ENCODE data around the gene HRH3.

The HRH3 gene

DNA sequence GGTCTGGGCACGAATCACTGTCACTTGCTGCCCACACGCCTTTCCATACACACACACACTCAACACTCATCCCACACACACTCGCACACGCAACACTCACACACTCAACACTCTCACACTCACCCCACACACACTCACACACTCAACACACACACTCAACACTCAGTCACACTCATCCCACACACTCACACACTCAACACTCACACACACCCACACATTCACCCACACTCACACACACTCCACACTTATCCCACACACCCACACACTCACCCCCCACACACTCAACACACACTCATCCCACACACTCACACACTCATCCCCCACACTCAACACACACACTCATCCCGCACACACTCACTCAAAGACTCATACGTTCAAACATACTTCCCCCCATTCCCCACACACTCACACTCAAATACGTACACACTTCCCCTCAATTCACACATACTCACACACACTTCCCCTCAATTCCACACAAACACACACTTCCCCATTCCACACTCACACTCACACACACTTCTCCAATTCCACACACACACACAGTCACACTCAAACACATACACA is 9.0 kb upstream of the HRH3 start:
- H4K8ac ChIP-seq (ENCODE audit: low read depth, low read length): no peak overlapping the region
- 100% methylated on average over 6 of the region's 7 CpGs for WGBS (ENCODE audit: extremely low coverage, insufficient coverage, low lambda C conversion rate)

GRCh38 chr20:62227977-62228958 is 8.2 kb upstream of the HRH3 start:
- Histone ChIP-seq H3K18ac (ENCODE audit: low read length) (no peak overlapping the region), H3K56ac (ENCODE audit: low read length) (no peak overlapping the region), H3K27ac (ENCODE audit: low read depth, low read length) (no peak overlapping the region), H2BK15ac (replicated peaks; ENCODE audit: low read depth) (no peak overlapping the region), H4K5ac (ENCODE audit: low read length) (no peak overlapping the region), H3K79me1 (ENCODE audit: low read length) (no peaks in the 10 kb centered on the region), H3K36me3 (ENCODE audit: control insufficient read depth, insufficient read depth, low read length) (no peaks in the 10 kb centered on the region), H3K4ac (ENCODE audit: low read depth, low read length) (no peak overlapping the region), H3K9ac (ENCODE audit: low read length) (no peak overlapping the region), H3K4me1 (ENCODE audit: control insufficient read depth, low read depth, low read length) (no peaks in the 10 kb centered on the region), H3K79me2 (ENCODE audit: control insufficient read depth, insufficient read depth, low read length) (no peaks in the 10 kb centered on the region), H3K27me3 (ENCODE audit: insufficient read depth, low read length, poor library complexity) (no peaks in the 10 kb centered on the region), H2BK120ac (ENCODE audit: low read depth, low read length) (no peak overlapping the region), H2BK5ac (ENCODE audit: low read length) (no peak overlapping the region), H4K8ac (ENCODE audit: low read depth, low read length) (no peak overlapping the region), H3K4me2 (ENCODE audit: low read length) (no peak overlapping the region), H3K4me3 (ENCODE audit: low read length) (no peak overlapping the region), H3K23ac (ENCODE audit: low read length) (no peak overlapping the region), H2AK5ac (ENCODE audit: low read length) (no peak overlapping the region)
- WGBS (ENCODE audit: extremely low coverage, insufficient coverage, low lambda C conversion rate): no CpG with 5 or more reads among the region's 37 CpGs
- peak; percentile 57 for DNase-seq

More for the DNA sequence above, 9.0 kb upstream of the HRH3 start:
- Histone ChIP-seq H3K23ac (ENCODE audit: low read length) (no peak overlapping the region), H3K4me1 (ENCODE audit: control insufficient read depth, low read depth, low read length) (no peaks in the 10 kb centered on the region), H3K18ac (ENCODE audit: low read length) (no peak overlapping the region), H3K9ac (ENCODE audit: low read length) (no peak overlapping the region), H3K27me3 (ENCODE audit: insufficient read depth, low read length, poor library complexity) (no peaks in the 10 kb centered on the region), H4K5ac (ENCODE audit: low read length) (no peak overlapping the region), H3K36me3 (ENCODE audit: control insufficient read depth, insufficient read depth, low read length) (no peaks in the 10 kb centered on the region), H2AK5ac (ENCODE audit: low read length) (no peak overlapping the region), H3K27ac (ENCODE audit: low read depth, low read length) (no peak overlapping the region), H3K4me3 (ENCODE audit: low read length) (no peak overlapping the region), H2BK15ac (replicated peaks; ENCODE audit: low read depth) (no peak overlapping the region), H2BK5ac (ENCODE audit: low read length) (no peak overlapping the region), H3K56ac (ENCODE audit: low read length) (no peak overlapping the region), H3K4me2 (ENCODE audit: low read length) (no peak overlapping the region), H2BK120ac (ENCODE audit: low read depth, low read length) (no peak overlapping the region), H3K79me2 (ENCODE audit: control insufficient read depth, insufficient read depth, low read length) (no peaks in the 10 kb centered on the region), H3K79me1 (ENCODE audit: low read length) (no peaks in the 10 kb centered on the region), H3K4ac (ENCODE audit: low read depth, low read length) (no peak overlapping the region)
- no peak for DNase-seq

GRCh38 chr20:62227591-62227976 is 7.5 kb upstream of the HRH3 start:
- no CpG with 5 or more reads among the region's 10 CpGs for WGBS (ENCODE audit: extremely low coverage, insufficient coverage, low lambda C conversion rate)
- Histone ChIP-seq H3K79me2 (ENCODE audit: control insufficient read depth, insufficient read depth, low read length) (no peaks in the 10 kb centered on the region), H3K4me3 (ENCODE audit: low read length) (no peak overlapping the region), H3K36me3 (ENCODE audit: control insufficient read depth, insufficient read depth, low read length) (no peaks in the 10 kb centered on the region), H3K4me2 (ENCODE audit: low read length) (no peak overlapping the region), H3K27ac (ENCODE audit: low read depth, low read length) (no peak overlapping the region), H4K5ac (ENCODE audit: low read length) (no peak overlapping the region), H3K79me1 (ENCODE audit: low read length) (no peaks in the 10 kb centered on the region), H2AK5ac (ENCODE audit: low read length) (no peak overlapping the region), H3K4me1 (ENCODE audit: control insufficient read depth, low read depth, low read length) (no peaks in the 10 kb centered on the region), H2BK120ac (ENCODE audit: low read depth, low read length) (no peak overlapping the region), H2BK5ac (ENCODE audit: low read length) (no peak overlapping the region), H3K27me3 (ENCODE audit: insufficient read depth, low read length, poor library complexity) (no peaks in the 10 kb centered on the region), H3K23ac (ENCODE audit: low read length) (no peak overlapping the region), H3K9ac (ENCODE audit: low read length) (no peak overlapping the region), H3K4ac (ENCODE audit: low read depth, low read length) (no peak overlapping the region), H3K56ac (ENCODE audit: low read length) (no peak overlapping the region), H4K8ac (ENCODE audit: low read depth, low read length) (no peak overlapping the region), H3K18ac (ENCODE audit: low read length) (no peak overlapping the region), H2BK15ac (replicated peaks; ENCODE audit: low read depth) (no peak overlapping the region)
- no peak for DNase-seq

DNA sequence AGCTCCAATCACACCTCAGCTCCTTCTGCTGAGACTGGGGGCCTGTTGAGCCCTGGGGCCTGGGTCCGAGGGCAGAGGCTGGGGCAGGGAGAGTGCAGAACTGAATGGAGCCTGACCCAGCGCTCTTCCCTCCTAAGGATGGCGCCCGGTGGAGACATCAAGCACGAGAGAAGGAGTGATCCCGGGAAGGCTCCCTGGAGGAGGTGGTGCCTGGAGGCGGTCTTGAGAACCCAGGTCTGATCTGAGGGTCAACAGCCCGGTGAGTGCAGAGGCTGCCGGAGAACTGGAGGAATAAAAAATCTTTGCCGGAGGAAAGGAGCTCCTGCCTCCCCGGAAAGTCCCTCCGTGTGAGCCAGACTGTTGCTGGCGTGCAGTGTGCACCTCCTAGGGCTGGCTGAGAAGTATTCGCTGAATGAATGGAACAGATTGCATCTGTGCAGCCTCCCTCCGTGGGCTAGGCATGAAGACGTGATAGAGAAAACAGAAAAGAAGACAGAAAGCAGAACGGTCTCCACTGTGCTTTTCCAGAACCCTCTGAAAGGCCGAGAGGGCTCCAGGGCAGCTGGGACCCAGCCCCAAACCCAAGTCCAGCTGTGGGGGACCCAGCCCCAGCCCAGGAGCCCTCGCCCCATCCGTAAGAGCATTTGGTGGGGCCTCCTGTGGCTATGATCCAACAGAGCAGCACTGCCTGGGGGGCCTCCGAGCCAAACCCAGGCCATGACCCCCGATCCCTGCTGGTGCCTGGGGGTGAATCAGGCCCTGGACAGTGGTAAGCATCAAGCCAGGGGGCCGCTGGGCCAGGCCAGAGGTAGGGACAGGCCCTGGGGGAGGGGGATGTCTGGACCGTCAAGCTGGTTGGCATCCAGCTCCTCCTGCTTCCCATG is 6.9 kb upstream of the HRH3 start:
- Histone ChIP-seq H4K8ac (ENCODE audit: low read depth, low read length) (no peak overlapping the region), H3K27me3 (ENCODE audit: insufficient read depth, low read length, poor library complexity) (no peaks in the 10 kb centered on the region), H2BK120ac (ENCODE audit: low read depth, low read length) (no peak overlapping the region), H3K4me2 (ENCODE audit: low read length) (no peak overlapping the region), H3K4me3 (ENCODE audit: low read length) (no peak overlapping the region), H2AK5ac (ENCODE audit: low read length) (no peak overlapping the region), H3K56ac (ENCODE audit: low read length) (no peak overlapping the region), H2BK15ac (replicated peaks; ENCODE audit: low read depth) (no peak overlapping the region), H3K4ac (ENCODE audit: low read depth, low read length) (no peak overlapping the region), H3K79me2 (ENCODE audit: control insufficient read depth, insufficient read depth, low read length) (no peaks in the 10 kb centered on the region), H3K4me1 (ENCODE audit: control insufficient read depth, low read depth, low read length) (no peaks in the 10 kb centered on the region), H3K27ac (ENCODE audit: low read depth, low read length) (no peak overlapping the region), H3K23ac (ENCODE audit: low read length) (no peak overlapping the region), H3K79me1 (ENCODE audit: low read length) (no peaks in the 10 kb centered on the region), H4K5ac (ENCODE audit: low read length) (no peak overlapping the region), H3K9ac (ENCODE audit: low read length) (no peak overlapping the region), H3K18ac (ENCODE audit: low read length) (no peak overlapping the region), H3K36me3 (ENCODE audit: control insufficient read depth, insufficient read depth, low read length) (no peaks in the 10 kb centered on the region), H2BK5ac (ENCODE audit: low read length) (no peak overlapping the region)
- WGBS (ENCODE audit: extremely low coverage, insufficient coverage, low lambda C conversion rate): no CpG with 5 or more reads among the region's 24 CpGs
- DNase-seq: no peak

DNA sequence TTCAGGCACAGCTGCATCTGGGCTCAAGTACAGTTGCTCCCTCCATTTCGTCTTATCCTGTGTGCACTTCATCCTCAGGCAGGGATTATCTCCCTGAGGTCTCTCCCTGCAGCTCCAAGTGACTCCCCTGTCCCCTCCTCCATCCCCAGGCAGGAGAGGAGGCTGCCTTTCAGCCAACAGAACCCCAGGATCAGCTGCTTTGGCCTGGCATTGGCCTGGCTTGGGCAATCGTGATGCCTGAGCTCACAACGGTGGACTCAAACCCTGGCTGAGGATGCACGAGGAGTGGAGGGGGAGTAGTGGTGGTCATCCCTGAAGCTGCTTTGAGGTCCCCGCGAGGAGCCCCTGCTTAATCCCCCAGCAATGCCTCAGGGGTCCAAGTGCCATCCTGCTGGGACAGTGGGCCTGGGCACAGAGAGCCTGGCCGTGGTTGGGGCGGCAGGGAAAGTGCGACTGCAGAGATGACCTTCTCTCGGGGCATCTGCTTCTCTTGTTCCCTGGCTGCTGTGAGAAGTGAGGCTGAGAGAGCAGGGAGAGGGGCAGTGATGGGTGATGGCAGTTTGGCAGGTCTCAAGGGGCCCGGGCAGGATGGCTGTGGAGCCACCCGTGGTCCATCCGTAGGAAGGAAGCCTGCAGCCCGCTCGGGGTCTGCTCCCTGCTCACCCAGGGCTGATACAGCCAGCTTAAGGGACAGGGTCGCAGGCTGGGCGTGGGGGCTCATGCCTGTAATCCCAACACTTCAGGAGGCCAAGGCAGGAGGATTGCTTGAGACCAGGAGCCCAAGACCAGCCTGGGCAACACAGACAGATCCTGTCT is 6.0 kb upstream of the HRH3 start:
- H3K56ac ChIP-seq (ENCODE audit: low read length): no peak overlapping the region
- H3K9ac ChIP-seq (ENCODE audit: low read length): no peak overlapping the region
- H2BK5ac ChIP-seq (ENCODE audit: low read length): no peak overlapping the region
- H3K4me1 ChIP-seq (ENCODE audit: control insufficient read depth, low read depth, low read length): no peaks in the 10 kb centered on the region
- peaks cover 3% of the 10 kb centered on the region for H3K27me3 ChIP-seq (ENCODE audit: insufficient read depth, low read length, poor library complexity)
- no peak overlapping the region for H3K4me3 ChIP-seq (ENCODE audit: low read length)
- no peak overlapping the region for H4K8ac ChIP-seq (ENCODE audit: low read depth, low read length)
- no peak overlapping the region for H2AK5ac ChIP-seq (ENCODE audit: low read length)
- H3K79me2 ChIP-seq (ENCODE audit: control insufficient read depth, insufficient read depth, low read length): no peaks in the 10 kb centered on the region
- H3K27ac ChIP-seq (ENCODE audit: low read depth, low read length): no peak overlapping the region
- no peak for DNase-seq
- no peak overlapping the region for H4K5ac ChIP-seq (ENCODE audit: low read length)
- H3K18ac ChIP-seq (ENCODE audit: low read length): no peak overlapping the region
- no CpG with 5 or more reads among the region's 17 CpGs for WGBS (ENCODE audit: extremely low coverage, insufficient coverage, low lambda C conversion rate)
- no peak overlapping the region for H2BK15ac ChIP-seq (replicated peaks; ENCODE audit: low read depth)
- no peaks in the 10 kb centered on the region for H3K79me1 ChIP-seq (ENCODE audit: low read length)
- no peak overlapping the region for H3K23ac ChIP-seq (ENCODE audit: low read length)
- H3K4me2 ChIP-seq (ENCODE audit: low read length): no peak overlapping the region
- no peak overlapping the region for H2BK120ac ChIP-seq (ENCODE audit: low read depth, low read length)
- no peaks in the 10 kb centered on the region for H3K36me3 ChIP-seq (ENCODE audit: control insufficient read depth, insufficient read depth, low read length)
- no peak overlapping the region for H3K4ac ChIP-seq (ENCODE audit: low read depth, low read length)
